Measurements from ENCODE around the gene GAS1.

The GAS1 gene

GRCh38 chr9:86975606-86976005 is 28.3 kb upstream of the GAS1 start:
- DNase-seq (ENCODE audit: low read depth) = peak; percentile 80
- TF ChIP-seq, protein P1, sequence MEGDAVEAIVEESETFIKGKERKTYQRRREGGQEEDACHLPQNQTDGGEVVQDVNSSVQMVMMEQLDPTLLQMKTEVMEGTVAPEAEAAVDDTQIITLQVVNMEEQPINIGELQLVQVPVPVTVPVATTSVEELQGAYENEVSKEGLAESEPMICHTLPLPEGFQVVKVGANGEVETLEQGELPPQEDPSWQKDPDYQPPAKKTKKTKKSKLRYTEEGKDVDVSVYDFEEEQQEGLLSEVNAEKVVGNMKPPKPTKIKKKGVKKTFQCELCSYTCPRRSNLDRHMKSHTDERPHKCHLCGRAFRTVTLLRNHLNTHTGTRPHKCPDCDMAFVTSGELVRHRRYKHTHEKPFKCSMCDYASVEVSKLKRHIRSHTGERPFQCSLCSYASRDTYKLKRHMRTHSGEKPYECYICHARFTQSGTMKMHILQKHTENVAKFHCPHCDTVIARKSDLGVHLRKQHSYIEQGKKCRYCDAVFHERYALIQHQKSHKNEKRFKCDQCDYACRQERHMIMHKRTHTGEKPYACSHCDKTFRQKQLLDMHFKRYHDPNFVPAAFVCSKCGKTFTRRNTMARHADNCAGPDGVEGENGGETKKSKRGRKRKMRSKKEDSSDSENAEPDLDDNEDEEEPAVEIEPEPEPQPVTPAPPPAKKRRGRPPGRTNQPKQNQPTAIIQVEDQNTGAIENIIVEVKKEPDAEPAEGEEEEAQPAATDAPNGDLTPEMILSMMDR (conservative IDR thresholded peaks at IDR 0.05; ENCODE audit: low read length) = no peak
- no peak overlapping the region for H3K4me3 ChIP-seq (ENCODE audit: low read length)

DNA sequence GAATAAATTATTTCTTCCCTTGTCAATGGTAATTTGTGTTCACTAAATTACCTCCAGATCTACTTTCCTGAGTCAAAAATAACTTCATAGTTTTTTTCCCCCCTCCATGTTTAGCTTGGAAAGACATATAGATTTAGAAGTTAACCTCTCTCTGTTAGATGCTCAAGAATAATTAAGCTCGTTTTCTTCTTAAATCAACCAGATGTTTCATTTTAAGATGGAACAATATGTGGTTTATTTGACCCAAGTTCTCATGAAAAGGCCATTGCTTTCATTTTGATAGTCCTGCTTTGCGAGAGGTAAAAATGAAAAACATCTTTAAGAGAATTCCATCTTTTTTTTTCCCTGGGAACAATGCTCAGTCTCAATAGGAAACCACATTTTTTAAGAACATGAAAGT is 27.7 kb upstream of the GAS1 start:
- TF ChIP-seq, protein P1 (conservative IDR thresholded peaks at IDR 0.05; ENCODE audit: low read length) = no peak
- no peak overlapping the region for H3K4me3 ChIP-seq (ENCODE audit: low read length)
- peak; percentile 72 for DNase-seq (ENCODE audit: low read depth)

DNA sequence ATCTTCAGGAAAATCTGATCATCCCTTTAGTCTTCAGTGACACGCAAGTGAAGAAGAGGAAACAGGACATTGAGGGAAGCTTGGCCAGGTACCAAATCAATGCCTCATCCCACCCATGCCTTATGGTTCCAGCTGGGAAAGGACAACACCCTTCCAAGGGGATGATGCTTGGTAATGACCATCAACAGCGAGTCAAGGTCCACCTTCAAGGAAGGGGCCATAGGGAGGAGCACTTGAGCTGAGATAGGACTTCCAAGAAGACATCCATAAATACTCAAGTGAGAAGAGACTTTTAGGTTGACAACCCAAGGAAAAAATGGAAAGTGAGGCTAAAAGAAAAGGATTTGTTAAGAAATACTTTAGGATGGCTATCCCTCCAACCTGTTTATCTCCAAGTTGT is 27.1 kb upstream of the GAS1 start:
- TF ChIP-seq, protein P1 (conservative IDR thresholded peaks at IDR 0.05; ENCODE audit: low read length) = peak; percentile 15; the same call in 1 of the 2 replicates
- no peak for DNase-seq (ENCODE audit: low read depth)

GRCh38 chr9:86971742-86972141 is 24.4 kb upstream of the GAS1 start:
- peak; percentile 53 for DNase-seq (ENCODE audit: low read depth)
- TF ChIP-seq, protein P1 (conservative IDR thresholded peaks at IDR 0.05; ENCODE audit: low read length) = no peak
- H3K4me3 ChIP-seq (ENCODE audit: low read length) = no peak overlapping the region

More for the DNA sequence above, 27.1 kb upstream of the GAS1 start:
- H3K4me3 ChIP-seq (ENCODE audit: low read length) = no peak overlapping the region

DNA sequence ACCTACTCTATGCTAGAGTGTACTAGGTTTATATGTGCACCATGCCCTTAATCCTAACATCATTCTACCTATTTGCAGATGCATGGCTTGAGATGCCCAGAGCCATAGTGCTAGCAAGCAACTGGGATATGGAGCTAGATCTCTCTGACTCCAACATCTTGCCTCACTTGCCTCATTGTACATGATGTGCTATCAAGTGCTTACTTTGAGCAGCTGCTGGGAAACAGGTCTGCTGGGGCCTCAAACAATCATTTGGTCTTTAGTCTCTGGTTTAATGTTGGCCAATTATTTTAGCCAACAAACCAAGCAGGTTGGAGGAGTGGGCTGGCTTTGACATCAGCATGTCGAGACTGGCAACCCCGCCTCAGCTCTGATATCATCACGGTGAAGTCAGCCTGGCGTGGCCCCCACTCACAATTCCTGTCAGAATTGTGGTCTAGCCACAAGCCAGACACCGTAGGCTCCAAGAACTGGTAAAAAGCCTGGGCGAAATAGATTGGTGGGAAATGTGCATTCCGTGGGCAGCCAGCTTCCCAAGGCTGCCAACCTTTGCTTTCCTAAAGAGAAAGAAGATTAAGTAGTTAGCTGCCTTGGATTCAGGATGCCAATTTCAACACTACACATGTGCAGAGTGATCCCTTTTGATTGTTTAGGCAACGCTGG is 21.1 kb upstream of the GAS1 start:
- DNase-seq (ENCODE audit: low read depth) = peak; percentile 97
- no peak overlapping the region for H3K4me3 ChIP-seq (ENCODE audit: low read length)
- TF ChIP-seq, protein P1 (conservative IDR thresholded peaks at IDR 0.05; ENCODE audit: low read length) = no peak

DNA sequence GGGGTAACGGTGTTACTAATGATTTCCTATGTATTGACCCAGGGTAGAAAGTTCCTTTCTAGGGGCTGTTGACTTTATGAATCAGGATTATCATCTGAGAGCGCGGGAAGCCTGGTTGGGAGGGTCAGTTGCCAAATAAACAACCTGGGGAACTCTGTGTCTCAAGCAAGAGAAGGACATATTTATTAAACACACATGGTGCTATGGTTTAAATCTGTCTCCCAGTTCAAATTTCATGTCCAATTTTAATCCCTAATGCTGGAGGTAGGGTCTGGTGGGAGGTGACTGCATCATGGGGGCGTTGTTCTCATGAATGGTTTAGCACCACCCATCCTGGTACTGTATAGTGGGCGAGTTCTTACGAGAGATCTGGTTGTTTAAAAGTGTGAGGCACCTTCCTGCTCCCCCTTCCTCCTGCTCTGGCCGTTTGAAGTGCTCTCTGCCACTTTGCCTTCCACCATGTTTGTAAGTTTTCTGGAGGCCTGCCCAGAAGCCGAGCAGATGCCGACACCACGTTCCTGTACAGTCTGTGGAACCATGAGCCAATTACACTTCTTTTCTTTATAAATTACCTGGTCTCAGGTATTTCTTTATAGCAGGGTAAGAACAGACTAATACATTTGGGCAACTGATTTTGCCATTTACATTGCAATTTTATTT is 19.7 kb upstream of the GAS1 start:
- no peak overlapping the region for H3K4me3 ChIP-seq (ENCODE audit: low read length)
- DNase-seq (ENCODE audit: low read depth) = no peak
- TF ChIP-seq, protein P1 (conservative IDR thresholded peaks at IDR 0.05; ENCODE audit: low read length) = no peak
